ENCODE data around the gene ZNF99.

- TF ChIP-seq CTCF (conservative IDR thresholded peaks at IDR 0.05; ENCODE audit: low read depth in 2 of 2): no peak
- no peak for TF ChIP-seq STAT1 (IDR thresholded peaks at IDR 0.05; ENCODE audit: unreplicated experiment)
- TF ChIP-seq REST (IDR thresholded peaks at IDR 0.05; ENCODE audit: unreplicated experiment): no peak
- no peak for TF ChIP-seq EZH2 (IDR thresholded peaks at IDR 0.05; ENCODE audit: low read depth, unreplicated experiment)
Measured at GRCh38 chr19:22832031-22832762, 48.2 kb upstream of the ZNF99 start, which contains the start of gene ZNF723.

Measured in GM23338 (cell line).